Endothelial cell of umbilical vein (primary cell): ENCODE data around the gene ABI3BP. TPM values are rescaled to one million over a fixed set of nuclear protein-coding genes. Genes with fewer than 3 reads are reported as not detected.

Source experiments
- BruUV-seq: library from RNA; stranded (reverse); fragments of 400-500 nt; replicated peaks from 2 replicates; lab custom pipeline; 2021; lab: Mats Ljungman, UMichigan
- CTCF ChIA-PET: fragments of 300-600, 350-600 bp; sonication (Branson Sonifier 250); formaldehyde crosslinking; loops from one replicate; lab custom pipeline; 2021; ENCODE audit warnings: antibody characterized with exemption, inconsistent platforms; lab: Charles Lee
- POLR2A ChIA-PET: fragments of 300-600, 350-600 bp; sonication (Branson Sonifier 250); formaldehyde crosslinking; loops from one replicate; lab custom pipeline; 2021; ENCODE audit warnings: antibody characterized with exemption, inconsistent platforms; lab: Charles Lee
- DNase-seq: peaks from one replicate; pipeline ENCODE4 v3.0.0-alpha.2; 2011; ENCODE audit warnings: low read depth, low spot score
- FAIRE-seq: peaks from 2 replicates; lab custom pipeline; 2011; peaks lifted over from hg19 to GRCh38; lab: Jason Lieb, UNC
- H2AFZ ChIP-seq: 2 replicates; pipeline ENCODE4 v1.6.0; 2012; ENCODE audit warnings: low read depth, low read length, control low read depth, inconsistent platforms
- H3K27ac ChIP-seq: 2 replicates; pipeline ENCODE4 v1.5.1; 2011; ENCODE audit warnings: low read depth, mild to moderate bottlenecking, control low read depth, low read length, moderate library complexity; ENCODE audit not compliant: insufficient read depth
- H3K27me3 ChIP-seq, 2 experiments: 2 replicates each; pipeline versions ENCODE4 v1.6.0 to v1.6.1; 2011; ENCODE audit warnings: low read length in 2 of 2, mixed read lengths in 1 of 2; ENCODE audit not compliant: control insufficient read depth in 2 of 2, insufficient read depth in 2 of 2
- H3K36me3 ChIP-seq, 2 experiments: 2 replicates in 1 of 2; 3 replicates in 1 of 2; pipeline ENCODE4 v1.5.1; 2011; ENCODE audit warnings: low read length in 2 of 2, mild to moderate bottlenecking in 1 of 2, moderate library complexity in 1 of 2; ENCODE audit not compliant: control insufficient read depth in 2 of 2, insufficient read depth in 2 of 2; ENCODE audit errors: extremely low read depth in 1 of 2
- H3K4me1 ChIP-seq: 3 replicates; pipeline ENCODE4 v1.5.1; 2011; ENCODE audit warnings: mild to moderate bottlenecking, low read length; ENCODE audit not compliant: control insufficient read depth, insufficient read depth; ENCODE audit errors: extremely low read depth
- H3K4me2 ChIP-seq: 2 replicates; pipeline ENCODE4 v1.6.1; 2011; ENCODE audit warnings: low read length, control low read depth, mixed read lengths; ENCODE audit not compliant: insufficient read depth
- H3K4me3 ChIP-seq, 3 experiments: fragments of 200-600 bp in 1 of 3; sonication (generic), shearing (Covaris generic) in 1 of 3; replicated peaks in 1 of 3; 2 replicates each; pipeline ENCODE4 v1.5.1; 2011 to 2016; ENCODE audit warnings: control low read depth in 3 of 3, low read length in 3 of 3, mild to moderate bottlenecking in 2 of 3, inconsistent platforms in 1 of 3, low read depth in 1 of 3, moderate library complexity in 1 of 3; ENCODE audit not compliant: insufficient read depth in 1 of 3
- H3K79me2 ChIP-seq: 2 replicates; pipeline ENCODE4 v1.6.0; 2012; ENCODE audit warnings: low read length, inconsistent platforms; ENCODE audit not compliant: control insufficient read depth, insufficient read depth
- H3K9ac ChIP-seq: replicated peaks from 2 replicates; pipeline ENCODE3; 2011; ENCODE audit warnings: low read length, control low read depth; ENCODE audit not compliant: insufficient read depth; ENCODE audit errors: extremely low read depth
- H3K9me1 ChIP-seq: replicated peaks from 3 replicates; pipeline ENCODE4 v1.6.0; 2011; ENCODE audit warnings: mild to moderate bottlenecking, low read length; ENCODE audit not compliant: control insufficient read depth, insufficient read depth; ENCODE audit errors: extremely low read depth
- H3K9me3 ChIP-seq: replicated peaks from 2 replicates; pipeline ENCODE4 v1.5.1; 2012; ENCODE audit warnings: low read length, inconsistent platforms; ENCODE audit not compliant: control insufficient read depth, insufficient read depth
- H4K20me1 ChIP-seq: replicated peaks from 2 replicates; pipeline ENCODE3; 2011; ENCODE audit warnings: mild to moderate bottlenecking, low read length; ENCODE audit not compliant: control insufficient read depth, insufficient read depth; ENCODE audit errors: extremely low read depth
- EZH2 ChIP-seq: IDR thresholded peaks from 2 replicates; pipeline ENCODE4 v1.6.1; 2012; ENCODE audit warnings: borderline replicate concordance, low read depth, mild to moderate bottlenecking, moderate library complexity, low read length, inconsistent platforms; ENCODE audit not compliant: severe bottlenecking
- FOS ChIP-seq: IDR thresholded peaks from 2 replicates; pipeline ENCODE4 v1.6.1; 2011; ENCODE audit warnings: mild to moderate bottlenecking, low read length, moderate library complexity, borderline replicate concordance; ENCODE audit not compliant: insufficient read depth
- GATA2 ChIP-seq: IDR thresholded peaks from 2 replicates; pipeline ENCODE4 v1.7.0; 2011; ENCODE audit warnings: low read depth, mild to moderate bottlenecking, moderate library complexity, mixed read lengths, low read length; ENCODE audit not compliant: insufficient read length, insufficient read depth
- JUN ChIP-seq: IDR thresholded peaks from 2 replicates; pipeline ENCODE4 v1.6.1; 2011; ENCODE audit warnings: borderline replicate concordance, low read depth; ENCODE audit not compliant: insufficient read length, insufficient read depth
- MYC ChIP-seq: IDR thresholded peaks from one replicate; pipeline ENCODE4 v1.6.1; 2011; ENCODE audit warnings: mild to moderate bottlenecking, low read depth, low read length
- POLR2A ChIP-seq: IDR thresholded peaks from 2 replicates; pipeline ENCODE4 v1.6.1; 2012; ENCODE audit warnings: low read depth, mild to moderate bottlenecking, control low read depth, low read length
- POLR2AphosphoS5 ChIP-seq: IDR thresholded peaks from 2 replicates; pipeline ENCODE4 v1.6.1; 2012; ENCODE audit warnings: low read depth, mild to moderate bottlenecking, control low read depth, low read length, moderate library complexity; ENCODE audit not compliant: insufficient read depth
- dilution Hi-C: fragments of 300-500 bp; cut with MboI; formaldehyde crosslinking; loops from one replicate; pipeline ENCODE4 v1.15.0; 2019; ENCODE audit warnings: low sequenced_read_pairs; ENCODE audit not compliant: extremely low pct_ligation_motif_present
- intact Hi-C: fragments of 100-400 bp; cut with micrococcal nuclease; formaldehyde crosslinking; loops from one replicate; pipeline ENCODE4 v1.10.0; 2022
- polyA plus RNA-seq, 4 experiments: library from polyadenylated mRNA; depleted of rRNA in 3 of 4; stranded (reverse) in 3 of 4; unstranded in 1 of 4; fragments of >200 nt; gene quantifications; 2 replicates each; pipeline versions ENCODE4 v1.2.1 to v1.2.3, GENCODE V29; 2011 to 2012; ENCODE audit warnings: missing spikeins in 1 of 4
- total RNA-seq: library from RNA; stranded (reverse); gene quantifications from 2 replicates; pipeline ENCODE4 v1.2.3, GENCODE V29; 2021
- TF ChIP-seq, protein P1 (sequence below): IDR thresholded peaks from 2 replicates; pipeline ENCODE4 v1.6.1; 2011; ENCODE audit not compliant: insufficient read depth, insufficient read length
- TF ChIP-seq, protein P2 (sequence below), 2 donors: IDR thresholded peaks; 1 replicate in 1 of 2; 2 replicates in 1 of 2; pipeline ENCODE4 v1.5.1; 2011; ENCODE audit warnings: low read length in 2 of 2, mild to moderate bottlenecking in 2 of 2, moderate library complexity in 2 of 2, control low read depth in 1 of 2, inconsistent platforms in 1 of 2, low read depth in 1 of 2; ENCODE audit not compliant: insufficient read depth in 1 of 2; ENCODE audit errors: extremely low read depth in 1 of 2

ABI3BP gene
- total and polyA plus RNA-seq, 2 donors (not counting 3 experiments of a cell fraction or from before 2014, with no cell fraction given), result 78.1 to 106 TPM

DNA sequence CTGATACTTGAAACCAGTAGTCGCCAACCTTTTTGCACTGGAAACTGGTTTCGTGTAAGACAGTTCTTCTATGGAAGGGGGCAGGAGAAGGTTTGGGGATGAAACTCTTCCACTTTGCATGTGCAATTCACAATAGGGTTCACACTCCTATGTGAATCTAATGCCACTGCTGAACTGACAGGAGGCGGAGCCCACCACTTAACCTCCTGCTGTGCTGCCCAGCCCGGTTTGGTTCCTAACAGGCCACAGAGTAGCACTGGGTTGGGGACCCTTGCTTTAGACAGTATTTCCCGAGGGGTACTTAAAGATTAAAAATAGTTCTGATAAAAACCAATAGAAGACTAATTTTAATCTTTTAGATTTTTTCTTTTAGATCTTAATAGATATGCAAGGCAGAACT lies 272.8 kb downstream of the ABI3BP start:
- no peak for TF ChIP-seq MYC
- TF ChIP-seq EZH2, result no peak
- no peak for TF ChIP-seq FOS
- TF ChIP-seq JUN, result no peak
- no peak for TF ChIP-seq POLR2AphosphoS5
- TF ChIP-seq, protein P1, sequence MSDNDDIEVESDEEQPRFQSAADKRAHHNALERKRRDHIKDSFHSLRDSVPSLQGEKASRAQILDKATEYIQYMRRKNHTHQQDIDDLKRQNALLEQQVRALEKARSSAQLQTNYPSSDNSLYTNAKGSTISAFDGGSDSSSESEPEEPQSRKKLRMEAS, result no peak
- no peak for TF ChIP-seq GATA2
- TF ChIP-seq, protein P2, sequence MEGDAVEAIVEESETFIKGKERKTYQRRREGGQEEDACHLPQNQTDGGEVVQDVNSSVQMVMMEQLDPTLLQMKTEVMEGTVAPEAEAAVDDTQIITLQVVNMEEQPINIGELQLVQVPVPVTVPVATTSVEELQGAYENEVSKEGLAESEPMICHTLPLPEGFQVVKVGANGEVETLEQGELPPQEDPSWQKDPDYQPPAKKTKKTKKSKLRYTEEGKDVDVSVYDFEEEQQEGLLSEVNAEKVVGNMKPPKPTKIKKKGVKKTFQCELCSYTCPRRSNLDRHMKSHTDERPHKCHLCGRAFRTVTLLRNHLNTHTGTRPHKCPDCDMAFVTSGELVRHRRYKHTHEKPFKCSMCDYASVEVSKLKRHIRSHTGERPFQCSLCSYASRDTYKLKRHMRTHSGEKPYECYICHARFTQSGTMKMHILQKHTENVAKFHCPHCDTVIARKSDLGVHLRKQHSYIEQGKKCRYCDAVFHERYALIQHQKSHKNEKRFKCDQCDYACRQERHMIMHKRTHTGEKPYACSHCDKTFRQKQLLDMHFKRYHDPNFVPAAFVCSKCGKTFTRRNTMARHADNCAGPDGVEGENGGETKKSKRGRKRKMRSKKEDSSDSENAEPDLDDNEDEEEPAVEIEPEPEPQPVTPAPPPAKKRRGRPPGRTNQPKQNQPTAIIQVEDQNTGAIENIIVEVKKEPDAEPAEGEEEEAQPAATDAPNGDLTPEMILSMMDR (IDR thresholded peaks at IDR 0.05; ENCODE audit: extremely low read depth in 1 of 2, insufficient read depth in 1 of 2, low read depth in 1 of 2, low read length in 2 of 2), result no peak
- TF ChIP-seq POLR2A, result no peak
- no peak overlapping the region for H3K4me2 ChIP-seq
- H3K9ac ChIP-seq, result no peak overlapping the region
- POLR2A ChIA-PET, result no interaction called here
- no peaks in the 10 kb centered on the region for H3K27me3 ChIP-seq
- BruUV-seq, result no TSS peak
- H3K4me3 ChIP-seq, result no peak overlapping the region
- no peak for DNase-seq
- no peaks in the 10 kb centered on the region for H3K9me3 ChIP-seq
- intact Hi-C loops, result no loop called here
- FAIRE-seq, result no peak
- H3K79me2 ChIP-seq, result peaks cover 63% of the 10 kb centered on the region
- H3K36me3 ChIP-seq, result peaks cover 6 to 18% of the 10 kb centered on the region in 2 experiments
- H4K20me1 ChIP-seq, result peaks cover 10% of the 10 kb centered on the region
- H2AFZ ChIP-seq, result no peak overlapping the region
- no peak overlapping the region for H3K27ac ChIP-seq
- H3K4me1 ChIP-seq, result peaks cover 5% of the 10 kb centered on the region
- CTCF ChIA-PET, result interaction anchor here (1.0 kb wide), 1 partner anchor 258 kb away, joined by 3 read pairs; no protein-coding TSS in a partner anchor
- dilution Hi-C loops, result no loop called here
- H3K9me1 ChIP-seq, result no peaks in the 10 kb centered on the region
